ENCODE data around the gene ANKRD44.

Gene ANKRD44

GRCh38 chr2:196995757-196996314 is 314.7 kb downstream of the ANKRD44 start:
- H3K27ac ChIP-seq, result no peak overlapping the region
- H3K4me3 ChIP-seq, result no peak overlapping the region
- DNase-seq (ENCODE audit: low spot score), result no peak
- TF ChIP-seq CTCF (IDR thresholded peaks at IDR 0.05), result no peak

- Histone ChIP-seq H3K4me3 (no peak overlapping the region), H3K27ac (no peak overlapping the region)
- TF ChIP-seq CTCF (IDR thresholded peaks at IDR 0.05), result no peak
- no peak for DNase-seq (ENCODE audit: low spot score)
Measured at GRCh38 chr2:196994764-196995163, 315.8 kb downstream of the ANKRD44 start.

- DNase-seq (ENCODE audit: low spot score), result no peak
- H3K4me3 ChIP-seq, result no peak overlapping the region
- no peak overlapping the region for H3K27ac ChIP-seq
- no peak for TF ChIP-seq CTCF (IDR thresholded peaks at IDR 0.05)
Measured at GRCh38 chr2:196993617-196994016, 317.0 kb downstream of the ANKRD44 start.

- Histone ChIP-seq H3K4me3 (no peak overlapping the region), H3K27ac (no peak overlapping the region)
- no peak for DNase-seq (ENCODE audit: low spot score)
- no peak for TF ChIP-seq CTCF (IDR thresholded peaks at IDR 0.05)
Measured at GRCh38 chr2:196992466-196992865, 318.1 kb downstream of the ANKRD44 start.

GRCh38 chr2:196990788-196991461 is 319.7 kb downstream of the ANKRD44 start:
- no peak for TF ChIP-seq CTCF (IDR thresholded peaks at IDR 0.05)
- Histone ChIP-seq H3K27ac (no peak overlapping the region), H3K4me3 (no peak overlapping the region)
- no peak for DNase-seq (ENCODE audit: low spot score)

GRCh38 chr2:196990092-196990491 is 320.5 kb downstream of the ANKRD44 start:
- TF ChIP-seq CTCF (IDR thresholded peaks at IDR 0.05), result no peak
- DNase-seq (ENCODE audit: low spot score), result no peak
- no peak overlapping the region for H3K4me3 ChIP-seq
- H3K27ac ChIP-seq, result no peak overlapping the region

- Histone ChIP-seq H3K27ac (no peak overlapping the region), H3K4me3 (no peak overlapping the region)
- TF ChIP-seq CTCF (IDR thresholded peaks at IDR 0.05), result no peak
- no peak for DNase-seq (ENCODE audit: low spot score)
Measured at GRCh38 chr2:196989496-196989895, 321.1 kb downstream of the ANKRD44 start.

All from coronary artery (tissue), 2 donors.